Immature natural killer cell (primary cell): ENCODE results near the gene SHISA9. TPM values are rescaled to one million over a fixed set of nuclear protein-coding genes. Genes with fewer than 3 reads are reported as not detected.

Experiments
- DNase-seq, 3 donors: peaks; one replicate each; pipeline ENCODE4 v3.0.0; 2022; ENCODE audit warnings: mixed read lengths in 1 of 3
- H3K27ac Mint-ChIP-seq, 6 donors: one replicate each; pipeline ENCODE4 v1.8.0; 2020; ENCODE audit warnings: mixed read lengths in 6 of 6, mild to moderate bottlenecking in 5 of 6, inconsistent platforms in 4 of 6, moderate library complexity in 3 of 6
- H3K27me3 Mint-ChIP-seq, 3 donors: one replicate each; pipeline ENCODE4 v1.8.0; 2020 to 2021; ENCODE audit warnings: low read depth in 3 of 3, mild to moderate bottlenecking in 3 of 3, mixed read lengths in 3 of 3, moderate library complexity in 3 of 3, inconsistent platforms in 1 of 3
- H3K36me3 Mint-ChIP-seq, 3 donors: one replicate each; pipeline ENCODE4 v1.8.0; 2020; ENCODE audit warnings: mixed read lengths in 3 of 3, inconsistent platforms in 2 of 3, mild to moderate bottlenecking in 2 of 3
- H3K4me1 Mint-ChIP-seq, 2 donors: one replicate each; pipeline ENCODE4 v1.8.0; 2020; ENCODE audit warnings: inconsistent platforms in 2 of 2, mild to moderate bottlenecking in 2 of 2, mixed read lengths in 2 of 2, moderate library complexity in 1 of 2
- H3K4me3 Mint-ChIP-seq, 5 donors: one replicate each; pipeline ENCODE4 v1.8.0; 2020; ENCODE audit warnings: mild to moderate bottlenecking in 5 of 5, mixed read lengths in 5 of 5, inconsistent platforms in 3 of 5, moderate library complexity in 3 of 5
- H3K9me3 Mint-ChIP-seq, 6 donors: one replicate each; pipeline ENCODE4 v1.8.0; 2020; ENCODE audit warnings: mild to moderate bottlenecking in 6 of 6, mixed read lengths in 6 of 6, inconsistent platforms in 4 of 6, moderate library complexity in 3 of 6
- polyA plus RNA-seq, 3 donors: library from polyadenylated mRNA; unstranded; fragments of 300-500 nt; fragmentation: Illumina TruSeq; gene quantifications; one replicate each; pipeline ENCODE4 v1.2.3, GENCODE V29; 2021

The SHISA9 gene
- polyA plus RNA-seq, 3 donors from 2014 or later = not detected

- Mint-ChIP-seq H3K4me3 (no peak overlapping the region), H3K27me3 (peaks cover 2 to 4% (median 3%) of the 10 kb centered on the region in 3 donors), H3K27ac (no peak overlapping the region), H3K9me3 (peaks cover 0 to 5% (median under 1%) of the 10 kb centered on the region in 6 donors), H3K4me1 (no peaks in the 10 kb centered on the region), H3K36me3 (no peaks in the 10 kb centered on the region)
- no peak for DNase-seq
Observed at GRCh38 chr16:12992066-12992465, 90.7 kb downstream of the SHISA9 start.

GRCh38 chr16:12994402-12994801 is 93.0 kb downstream of the SHISA9 start:
- H3K9me3 Mint-ChIP-seq = peaks cover 0 to 1% (median 0%) of the 10 kb centered on the region in 6 donors
- no peaks in the 10 kb centered on the region for H3K36me3 Mint-ChIP-seq
- H3K27ac Mint-ChIP-seq = no peak overlapping the region
- no peaks in the 10 kb centered on the region for H3K4me1 Mint-ChIP-seq
- no peak for DNase-seq
- no peak overlapping the region for H3K4me3 Mint-ChIP-seq
- peaks cover 0 to 4% (median 3%) of the 10 kb centered on the region in 3 donors for H3K27me3 Mint-ChIP-seq

GRCh38 chr16:12995721-12996372 is 94.4 kb downstream of the SHISA9 start:
- Mint-ChIP-seq H3K27ac (no peak overlapping the region), H3K36me3 (no peaks in the 10 kb centered on the region), H3K9me3 (peaks cover 0 to 1% (median 0%) of the 10 kb centered on the region in 6 donors), H3K4me3 (no peak overlapping the region), H3K27me3 (peaks cover 0 to 3% (median 0%) of the 10 kb centered on the region in 3 donors), H3K4me1 (no peaks in the 10 kb centered on the region)
- DNase-seq = no peak

- Mint-ChIP-seq H3K27ac (no peak overlapping the region), H3K27me3 (peaks cover 0 to 5% (median 0%) of the 10 kb centered on the region in 3 donors), H3K9me3 (peaks cover 0 to 4% (median under 1%) of the 10 kb centered on the region in 6 donors), H3K4me1 (no peaks in the 10 kb centered on the region), H3K36me3 (no peaks in the 10 kb centered on the region), H3K4me3 (no peak overlapping the region)
- no peak for DNase-seq
Observed at GRCh38 chr16:12998361-12999085, 97.1 kb downstream of the SHISA9 start.

GRCh38 chr16:12999368-12999767 is 98.0 kb downstream of the SHISA9 start:
- Mint-ChIP-seq H3K9me3 (peaks cover 0 to 4% (median under 1%) of the 10 kb centered on the region in 6 donors), H3K27ac (no peak overlapping the region), H3K4me3 (no peak overlapping the region), H3K4me1 (no peaks in the 10 kb centered on the region), H3K27me3 (peaks cover 0 to 4% (median 2%) of the 10 kb centered on the region in 3 donors), H3K36me3 (no peaks in the 10 kb centered on the region)
- DNase-seq = no peak

- H3K27ac Mint-ChIP-seq = no peak overlapping the region
- no peaks in the 10 kb centered on the region for H3K4me1 Mint-ChIP-seq
- H3K4me3 Mint-ChIP-seq = no peak overlapping the region
- peaks cover 0 to 4% (median 2%) of the 10 kb centered on the region in 6 donors for H3K9me3 Mint-ChIP-seq
- DNase-seq = no peak
- H3K27me3 Mint-ChIP-seq = peaks cover 0 to 3% (median 3%) of the 10 kb centered on the region in 3 donors
- no peaks in the 10 kb centered on the region for H3K36me3 Mint-ChIP-seq
Observed at GRCh38 chr16:13005721-13006247, 104.4 kb downstream of the SHISA9 start.

- H3K36me3 Mint-ChIP-seq = no peaks in the 10 kb centered on the region
- no peak overlapping the region for H3K4me3 Mint-ChIP-seq
- H3K9me3 Mint-ChIP-seq = peaks cover 0 to 1% (median 0%) of the 10 kb centered on the region in 6 donors
- no peaks in the 10 kb centered on the region for H3K4me1 Mint-ChIP-seq
- DNase-seq = no peak
- peaks cover 0 to 2% (median 0%) of the 10 kb centered on the region in 3 donors for H3K27me3 Mint-ChIP-seq
- no peak overlapping the region for H3K27ac Mint-ChIP-seq
Observed at GRCh38 chr16:13012601-13013000, 111.2 kb downstream of the SHISA9 start.

GRCh38 chr16:13013043-13013442 is 111.6 kb downstream of the SHISA9 start:
- H3K27me3 Mint-ChIP-seq = peaks cover 0 to 2% (median 0%) of the 10 kb centered on the region in 3 donors
- no peak overlapping the region for H3K27ac Mint-ChIP-seq
- no peaks in the 10 kb centered on the region for H3K36me3 Mint-ChIP-seq

GRCh38 chr16:13014476-13014875 is 113.1 kb downstream of the SHISA9 start:
- Mint-ChIP-seq H3K9me3 (peaks cover 0 to 1% (median 0%) of the 10 kb centered on the region in 6 donors), H3K4me1 (no peaks in the 10 kb centered on the region), H3K27ac (no peak overlapping the region), H3K36me3 (no peaks in the 10 kb centered on the region), H3K27me3 (peaks cover 0 to 2% (median 0%) of the 10 kb centered on the region in 3 donors), H3K4me3 (no peak overlapping the region)
- no peak for DNase-seq

More at GRCh38 chr16:13013043-13013442, 111.6 kb downstream of the SHISA9 start:
- no peak for DNase-seq
- Mint-ChIP-seq H3K4me3 (no peak overlapping the region), H3K4me1 (no peaks in the 10 kb centered on the region), H3K9me3 (peaks cover 0 to 1% (median 0%) of the 10 kb centered on the region in 6 donors)

- Mint-ChIP-seq H3K4me1 (no peaks in the 10 kb centered on the region), H3K36me3 (no peaks in the 10 kb centered on the region), H3K27me3 (peaks cover 0 to 2% (median 1%) of the 10 kb centered on the region in 3 donors), H3K9me3 (peaks cover 0 to 3% (median 0%) of the 10 kb centered on the region in 6 donors), H3K4me3 (no peak overlapping the region), H3K27ac (no peak overlapping the region)
- no peak for DNase-seq
Observed at GRCh38 chr16:13018026-13018425, 116.6 kb downstream of the SHISA9 start.

GRCh38 chr16:13021996-13022395 is 120.6 kb downstream of the SHISA9 start:
- Mint-ChIP-seq H3K4me3 (no peak overlapping the region), H3K9me3 (peaks cover 0 to 7% (median 4%) of the 10 kb centered on the region in 6 donors), H3K4me1 (no peaks in the 10 kb centered on the region), H3K27me3 (peaks cover 0 to 3% (median 1%) of the 10 kb centered on the region in 3 donors), H3K36me3 (no peaks in the 10 kb centered on the region), H3K27ac (no peak overlapping the region)
- no peak for DNase-seq

- H3K27me3 Mint-ChIP-seq = no peaks in the 10 kb centered on the region
- H3K36me3 Mint-ChIP-seq = no peaks in the 10 kb centered on the region
- H3K27ac Mint-ChIP-seq = no peak overlapping the region
- peaks cover 0 to 15% (median 4%) of the 10 kb centered on the region in 6 donors for H3K9me3 Mint-ChIP-seq
- no peak overlapping the region for H3K4me3 Mint-ChIP-seq
- DNase-seq = no peak
- H3K4me1 Mint-ChIP-seq = no peaks in the 10 kb centered on the region
Observed at GRCh38 chr16:13029786-13030185, 128.4 kb downstream of the SHISA9 start.

GRCh38 chr16:13030769-13031168 is 129.4 kb downstream of the SHISA9 start:
- Mint-ChIP-seq H3K9me3 (peaks cover 0 to 15% (median 4%) of the 10 kb centered on the region in 6 donors), H3K36me3 (no peaks in the 10 kb centered on the region), H3K4me1 (no peaks in the 10 kb centered on the region), H3K27ac (no peak overlapping the region), H3K4me3 (no peak overlapping the region), H3K27me3 (no peaks in the 10 kb centered on the region)
- no peak for DNase-seq

- Mint-ChIP-seq H3K27ac (no peak overlapping the region), H3K4me1 (no peaks in the 10 kb centered on the region), H3K36me3 (no peaks in the 10 kb centered on the region), H3K4me3 (no peak overlapping the region), H3K9me3 (peaks cover 0 to 10% (median 0%) of the 10 kb centered on the region in 6 donors), H3K27me3 (no peaks in the 10 kb centered on the region)
- no peak for DNase-seq
Observed at GRCh38 chr16:13032911-13033310, 131.5 kb downstream of the SHISA9 start.
